Effector memory CD8-positive, alpha-beta T cell (primary cell): ENCODE measurements around the gene L3MBTL1.

Source experiments
- ATAC-seq: fragments of 150-1000 bp; cut with Tn5 transposase; replicated peaks from 2 replicates; pipeline ENCODE4 v1.10.0; 2021; ENCODE audit warnings: mild to moderate bottlenecking, moderate library complexity
- DNase-seq, 3 experiments: peaks; one replicate each; pipeline ENCODE4 v3.0.0; 2021
- H3K27ac Mint-ChIP-seq, 2 donors: one replicate each; pipeline ENCODE4 v1.8.0; 2022; ENCODE audit warnings: mild to moderate bottlenecking in 2 of 2, mixed read lengths in 2 of 2, moderate library complexity in 2 of 2
- H3K27me3 Mint-ChIP-seq, 2 donors: one replicate each; pipeline ENCODE4 v1.8.0; 2022; ENCODE audit warnings: mixed read lengths in 2 of 2
- H3K36me3 Mint-ChIP-seq: one replicate; pipeline ENCODE4 v1.8.0; 2022; ENCODE audit warnings: mild to moderate bottlenecking, moderate library complexity, mixed read lengths; ENCODE audit not compliant: insufficient read depth
- H3K4me1 Mint-ChIP-seq, 2 donors: one replicate each; pipeline ENCODE4 v1.8.0; 2022; ENCODE audit warnings: low read depth in 2 of 2, mixed read lengths in 2 of 2
- H3K4me3 Mint-ChIP-seq, 2 donors: one replicate each; pipeline ENCODE4 v1.8.0; 2022; ENCODE audit warnings: mild to moderate bottlenecking in 2 of 2, mixed read lengths in 2 of 2, moderate library complexity in 2 of 2
- H3K9me3 Mint-ChIP-seq, 2 donors: one replicate each; pipeline ENCODE4 v1.8.0; 2022; ENCODE audit warnings: mixed read lengths in 2 of 2

L3MBTL1 gene

DNA sequence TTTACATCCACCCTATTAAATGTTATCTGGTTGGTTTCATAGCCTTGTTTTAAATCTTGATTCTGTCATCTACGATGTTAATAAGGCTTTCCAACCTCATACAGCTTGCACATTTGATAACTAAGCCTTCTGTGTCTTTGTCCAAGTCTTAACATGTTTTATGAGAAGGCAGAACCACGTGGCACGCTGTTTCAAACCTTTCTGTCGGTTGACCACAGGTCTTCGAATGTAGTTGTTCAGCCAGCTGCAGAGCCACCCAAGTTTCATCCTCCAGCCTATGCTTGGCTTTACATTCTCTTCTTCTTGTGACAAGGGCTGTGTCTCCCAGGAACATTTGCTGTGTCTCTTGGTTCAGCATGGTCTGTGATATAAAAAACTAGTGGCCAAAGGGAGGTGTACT, 35.6 kb downstream of the L3MBTL1 start:
- no peak overlapping the region for H3K4me3 Mint-ChIP-seq
- peaks cover 2% of the 10 kb centered on the region for H3K36me3 Mint-ChIP-seq
- no peak overlapping the region for H3K27ac Mint-ChIP-seq
- H3K4me1 Mint-ChIP-seq: no peaks in the 10 kb centered on the region
- H3K27me3 Mint-ChIP-seq: no peaks in the 10 kb centered on the region
- ATAC-seq (no peak), DNase-seq (no peak)
- no peaks in the 10 kb centered on the region for H3K9me3 Mint-ChIP-seq

DNA sequence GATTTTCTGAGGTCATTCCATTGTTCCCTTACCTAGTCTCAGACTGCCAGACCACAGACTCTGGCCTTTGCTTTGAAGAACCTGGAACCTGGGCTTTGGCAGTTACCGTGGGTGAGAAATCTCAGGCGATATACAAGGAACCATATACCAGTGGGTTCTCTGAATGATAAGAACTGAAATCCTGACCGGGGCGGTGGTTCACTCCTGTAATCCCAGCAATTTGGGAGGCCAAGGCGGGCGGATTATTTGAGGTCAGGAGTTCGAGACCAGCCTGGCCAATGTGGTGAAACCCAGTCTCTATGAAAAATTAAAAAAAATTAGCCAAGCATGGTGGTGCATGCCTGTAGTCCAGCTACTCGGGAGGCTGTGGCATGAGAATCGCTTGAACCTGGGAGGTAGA, 37.0 kb downstream of the L3MBTL1 start:
- Mint-ChIP-seq H3K36me3 (peaks cover 2% of the 10 kb centered on the region), H3K27me3 (no peaks in the 10 kb centered on the region), H3K27ac (no peak overlapping the region), H3K4me1 (no peaks in the 10 kb centered on the region), H3K9me3 (no peaks in the 10 kb centered on the region), H3K4me3 (no peak overlapping the region)
- ATAC-seq (no peak), DNase-seq (no peak)

DNA sequence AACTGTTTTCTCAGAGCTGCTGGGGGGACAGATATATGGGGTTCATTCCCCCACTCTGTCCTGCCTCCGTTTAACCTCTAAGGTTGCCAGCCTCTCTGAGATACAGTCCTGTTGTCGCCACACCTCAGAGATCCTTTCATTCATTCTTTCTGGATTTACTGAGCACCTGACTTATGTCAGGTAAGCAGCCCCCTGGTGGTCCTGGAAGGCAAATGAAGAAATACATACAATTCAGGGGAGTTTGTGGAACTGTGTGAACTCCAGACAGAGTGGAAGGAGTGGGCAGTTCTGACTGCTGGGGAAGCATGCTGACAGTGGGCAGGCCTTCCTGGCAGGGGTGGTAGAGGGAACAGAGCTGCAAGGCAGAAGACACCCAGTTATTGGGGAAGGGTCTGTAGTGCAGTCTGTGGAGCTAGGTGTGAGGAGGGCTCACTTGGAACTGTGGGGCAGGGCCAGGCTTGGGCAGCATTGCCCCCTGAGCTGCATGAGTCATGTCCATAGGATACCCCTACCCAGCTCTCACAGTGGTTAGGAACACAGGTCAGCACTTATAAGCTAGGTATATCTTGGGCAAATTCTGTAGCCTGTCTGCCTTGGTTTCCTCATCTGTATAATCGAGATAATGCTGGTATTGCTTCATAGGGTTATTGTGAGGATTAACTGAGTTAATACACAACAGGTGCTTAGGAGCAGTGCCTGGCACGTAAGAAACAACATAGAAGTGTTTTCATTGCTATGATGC, 38.5 kb downstream of the L3MBTL1 start:
- no peaks in the 10 kb centered on the region for H3K9me3 Mint-ChIP-seq
- H3K4me1 Mint-ChIP-seq: no peaks in the 10 kb centered on the region
- no peak overlapping the region for H3K4me3 Mint-ChIP-seq
- no peaks in the 10 kb centered on the region for H3K27me3 Mint-ChIP-seq
- H3K27ac Mint-ChIP-seq: no peak overlapping the region
- no peak for DNase-seq
- ATAC-seq: no peak
- peaks cover 2% of the 10 kb centered on the region for H3K36me3 Mint-ChIP-seq

GRCh38 chr20:43548273-43548880, 40.9 kb downstream of the L3MBTL1 start:
- Mint-ChIP-seq H3K27me3 (peaks cover 0 to 7% of the 10 kb centered on the region in 2 donors), H3K36me3 (peaks cover 3% of the 10 kb centered on the region), H3K4me3 (no peak overlapping the region), H3K9me3 (no peaks in the 10 kb centered on the region), H3K4me1 (no peaks in the 10 kb centered on the region), H3K27ac (no peak overlapping the region)
- DNase-seq (no peak), ATAC-seq (no peak)

GRCh38 chr20:43549416-43550065, 42.0 kb downstream of the L3MBTL1 start:
- DNase-seq (no peak), ATAC-seq (no peak)
- no peaks in the 10 kb centered on the region for H3K9me3 Mint-ChIP-seq
- no peak overlapping the region for H3K4me3 Mint-ChIP-seq
- H3K27ac Mint-ChIP-seq: no peak overlapping the region
- no peaks in the 10 kb centered on the region for H3K4me1 Mint-ChIP-seq
- peaks cover 0 to 7% of the 10 kb centered on the region in 2 donors for H3K27me3 Mint-ChIP-seq
- peaks cover 4% of the 10 kb centered on the region for H3K36me3 Mint-ChIP-seq

- no peaks in the 10 kb centered on the region for H3K9me3 Mint-ChIP-seq
- H3K36me3 Mint-ChIP-seq: peaks cover 4% of the 10 kb centered on the region
- no peak for ATAC-seq
- no peak overlapping the region for H3K4me3 Mint-ChIP-seq
- no peak overlapping the region for H3K27ac Mint-ChIP-seq
- DNase-seq: no peak
- peaks cover 0 to 7% of the 10 kb centered on the region in 2 donors for H3K27me3 Mint-ChIP-seq
- no peaks in the 10 kb centered on the region for H3K4me1 Mint-ChIP-seq
Observed at GRCh38 chr20:43550456-43550855, 43.0 kb downstream of the L3MBTL1 start.

GRCh38 chr20:43554369-43554768, 46.9 kb downstream of the L3MBTL1 start:
- Mint-ChIP-seq H3K9me3 (no peaks in the 10 kb centered on the region), H3K4me1 (no peaks in the 10 kb centered on the region), H3K4me3 (no peak overlapping the region), H3K27me3 (peaks cover 0 to 10% of the 10 kb centered on the region in 2 donors), H3K27ac (no peak overlapping the region), H3K36me3 (peaks cover 4% of the 10 kb centered on the region)
- ATAC-seq: no peak
- DNase-seq: no peak

DNA sequence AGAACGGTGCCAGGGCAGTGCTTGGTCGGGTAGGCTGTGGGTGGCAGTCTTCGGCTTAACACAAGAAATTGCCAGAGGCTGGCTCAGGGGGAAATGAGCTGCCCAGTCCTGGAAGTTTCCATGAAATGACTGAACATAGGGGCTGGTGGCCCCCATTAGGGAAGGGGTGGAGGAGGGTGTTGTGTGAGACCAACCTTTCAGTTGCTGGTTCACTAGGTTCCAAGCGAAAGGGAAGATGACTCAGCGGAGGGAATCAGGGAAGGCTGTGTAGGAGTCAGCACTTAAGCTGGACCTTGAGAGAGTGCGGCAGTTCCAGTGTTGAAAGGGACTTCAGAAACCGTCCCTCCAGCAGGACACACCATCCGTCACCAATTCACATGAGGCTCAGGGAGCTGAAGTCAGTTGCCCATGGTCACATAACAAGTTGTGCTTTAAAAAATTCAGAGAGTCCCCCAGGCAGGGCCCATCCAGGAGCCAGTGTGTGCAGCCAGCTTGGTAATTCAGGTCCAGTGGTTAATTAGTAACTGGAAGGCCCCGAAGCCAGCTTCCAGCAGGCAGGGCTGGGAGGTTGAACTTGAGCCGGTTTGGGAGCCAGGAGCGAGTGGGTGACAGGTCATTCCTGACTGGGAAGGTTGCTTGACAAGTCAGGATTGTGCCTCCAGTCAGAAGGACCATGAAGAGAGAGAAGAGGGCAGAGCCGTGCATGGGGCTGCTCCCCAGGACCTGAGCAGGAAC, 51.1 kb downstream of the L3MBTL1 start, which contains the start of gene SGK2:
SGK2 (plus strand) TSS at position 616 of the 735 bp plus-strand sequence. CDS start 7,469 bp downstream, outside the sequence.
- ATAC-seq: no peak
- no peak within 1 kb of the TSS for H3K4me3 Mint-ChIP-seq
- H3K36me3 Mint-ChIP-seq: no peaks in the 10 kb centered on the region
- no peaks in the 10 kb centered on the region for H3K4me1 Mint-ChIP-seq
- no peaks in the 10 kb centered on the region for H3K9me3 Mint-ChIP-seq
- DNase-seq: no peak
- peaks cover 0 to 6% of the 10 kb centered on the region in 2 donors for H3K27me3 Mint-ChIP-seq
- peak within 1 kb of the TSS in 1 of 2 donors; percentile 19 for H3K27ac Mint-ChIP-seq

- ATAC-seq (no peak), DNase-seq (no peak)
- Mint-ChIP-seq H3K27me3 (peaks cover 0 to 6% of the 10 kb centered on the region in 2 donors), H3K4me3 (no peak overlapping the region), H3K27ac (no peak overlapping the region), H3K4me1 (no peaks in the 10 kb centered on the region), H3K9me3 (no peaks in the 10 kb centered on the region), H3K36me3 (no peaks in the 10 kb centered on the region)
Observed at GRCh38 chr20:43559147-43559987, 51.9 kb downstream of the L3MBTL1 start.

DNA sequence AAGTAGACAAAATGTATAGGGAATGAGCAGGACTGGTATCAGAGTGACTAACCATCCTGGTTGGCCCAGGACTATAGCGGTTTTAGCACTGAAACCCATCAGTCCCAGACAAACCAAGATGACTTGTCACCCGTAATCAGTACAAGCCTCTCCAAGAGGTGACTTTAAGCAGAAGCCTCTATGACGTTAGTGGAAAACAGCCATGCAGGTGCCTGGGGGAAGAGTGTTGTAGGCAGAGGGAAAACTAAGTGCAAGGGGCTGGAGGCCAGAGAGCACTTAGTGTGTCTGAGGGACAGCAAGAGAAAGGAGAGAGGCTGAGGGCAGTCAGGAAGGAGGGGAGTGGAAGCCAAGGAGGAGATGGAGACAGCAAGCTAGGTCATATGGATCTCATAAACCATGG, 53.5 kb downstream of the L3MBTL1 start:
- no peaks in the 10 kb centered on the region for H3K4me1 Mint-ChIP-seq
- no peaks in the 10 kb centered on the region for H3K36me3 Mint-ChIP-seq
- H3K4me3 Mint-ChIP-seq: no peak overlapping the region
- DNase-seq (no peak), ATAC-seq (no peak)
- no peaks in the 10 kb centered on the region for H3K9me3 Mint-ChIP-seq
- peaks cover 0 to 6% of the 10 kb centered on the region in 2 donors for H3K27me3 Mint-ChIP-seq
- no peak overlapping the region for H3K27ac Mint-ChIP-seq

DNA sequence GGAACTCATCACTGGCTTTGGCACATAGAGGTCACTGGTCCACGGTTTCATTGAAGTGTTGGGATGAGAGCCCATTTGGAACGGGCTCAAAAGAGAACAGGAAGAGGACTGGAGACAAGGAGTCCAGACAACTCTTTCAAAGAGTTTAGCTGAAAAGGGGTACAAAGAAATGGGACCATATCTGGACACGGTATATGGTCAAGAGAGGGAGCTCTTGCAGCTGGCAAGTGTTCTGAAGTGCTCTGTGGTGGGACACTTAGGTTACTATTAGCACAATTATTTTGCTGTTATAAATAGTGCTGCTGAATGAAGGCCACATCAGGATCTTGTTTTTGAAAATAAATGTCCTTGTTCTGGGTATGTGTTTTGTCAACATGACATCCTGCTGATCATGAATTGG, 55.9 kb downstream of the L3MBTL1 start:
- no peak for ATAC-seq
- H3K27me3 Mint-ChIP-seq: peaks cover 0 to 6% of the 10 kb centered on the region in 2 donors
- H3K27ac Mint-ChIP-seq: peak overlapping the region in 1 of 2 donors; percentile 60
- H3K4me3 Mint-ChIP-seq: no peak overlapping the region
- no peak for DNase-seq
- no peaks in the 10 kb centered on the region for H3K36me3 Mint-ChIP-seq
- no peaks in the 10 kb centered on the region for H3K4me1 Mint-ChIP-seq
- H3K9me3 Mint-ChIP-seq: no peaks in the 10 kb centered on the region

DNA sequence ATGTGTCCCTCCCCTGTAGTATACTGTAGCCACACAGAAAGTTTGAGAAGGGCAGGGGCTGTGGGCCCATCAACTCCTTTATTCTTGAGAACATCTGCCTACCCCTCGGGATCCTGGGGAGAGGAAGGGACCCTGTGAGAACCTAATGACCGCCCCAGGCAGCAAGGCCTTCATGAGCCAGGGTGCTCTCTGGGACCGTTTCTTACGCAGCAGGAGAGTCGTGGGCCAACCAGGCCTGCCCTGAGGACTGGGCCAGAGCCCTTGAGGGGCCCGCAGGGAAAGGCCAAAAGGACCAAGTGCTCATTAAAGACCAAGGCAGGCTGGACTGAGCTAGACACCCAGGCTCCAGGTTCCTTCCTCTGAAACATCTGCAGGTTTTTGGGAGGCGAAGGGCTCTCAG, 56.5 kb downstream of the L3MBTL1 start:
- no peak overlapping the region for H3K27ac Mint-ChIP-seq
- DNase-seq: no peak
- no peak overlapping the region for H3K4me3 Mint-ChIP-seq
- no peak for ATAC-seq
- peaks cover 0 to 6% of the 10 kb centered on the region in 2 donors for H3K27me3 Mint-ChIP-seq
- no peaks in the 10 kb centered on the region for H3K4me1 Mint-ChIP-seq
- no peaks in the 10 kb centered on the region for H3K36me3 Mint-ChIP-seq
- H3K9me3 Mint-ChIP-seq: no peaks in the 10 kb centered on the region

DNA sequence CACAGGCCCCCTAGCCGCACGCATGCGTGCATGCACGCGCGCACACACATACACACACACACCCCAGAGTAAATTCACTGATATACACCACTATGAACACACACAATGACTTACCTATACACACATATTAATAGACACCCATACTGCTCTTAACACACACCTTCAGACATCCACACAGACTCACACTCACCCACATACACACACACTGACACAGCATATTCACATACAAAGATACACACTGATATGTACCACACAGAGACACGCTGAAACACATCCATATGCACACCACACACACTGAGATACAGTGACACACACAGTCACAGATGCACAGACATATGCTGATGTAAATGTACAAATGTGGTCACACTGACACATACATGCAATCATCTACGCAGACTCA, 57.0 kb downstream of the L3MBTL1 start:
- no peak overlapping the region for H3K27ac Mint-ChIP-seq
- no peak overlapping the region for H3K4me3 Mint-ChIP-seq
- no peak for ATAC-seq
- H3K9me3 Mint-ChIP-seq: no peaks in the 10 kb centered on the region
- no peaks in the 10 kb centered on the region for H3K36me3 Mint-ChIP-seq
- DNase-seq: no peak
- H3K4me1 Mint-ChIP-seq: no peaks in the 10 kb centered on the region
- H3K27me3 Mint-ChIP-seq: peaks cover 0 to 1% of the 10 kb centered on the region in 2 donors
